ENCODE measurements around the gene C1QTNF4.
"Not testable (repeated sequence)": the region's sequence is repeated elsewhere in the genome, so short reads cannot be mapped to it uniquely, and the experiment has no call there.

C1QTNF4 gene

DNA sequence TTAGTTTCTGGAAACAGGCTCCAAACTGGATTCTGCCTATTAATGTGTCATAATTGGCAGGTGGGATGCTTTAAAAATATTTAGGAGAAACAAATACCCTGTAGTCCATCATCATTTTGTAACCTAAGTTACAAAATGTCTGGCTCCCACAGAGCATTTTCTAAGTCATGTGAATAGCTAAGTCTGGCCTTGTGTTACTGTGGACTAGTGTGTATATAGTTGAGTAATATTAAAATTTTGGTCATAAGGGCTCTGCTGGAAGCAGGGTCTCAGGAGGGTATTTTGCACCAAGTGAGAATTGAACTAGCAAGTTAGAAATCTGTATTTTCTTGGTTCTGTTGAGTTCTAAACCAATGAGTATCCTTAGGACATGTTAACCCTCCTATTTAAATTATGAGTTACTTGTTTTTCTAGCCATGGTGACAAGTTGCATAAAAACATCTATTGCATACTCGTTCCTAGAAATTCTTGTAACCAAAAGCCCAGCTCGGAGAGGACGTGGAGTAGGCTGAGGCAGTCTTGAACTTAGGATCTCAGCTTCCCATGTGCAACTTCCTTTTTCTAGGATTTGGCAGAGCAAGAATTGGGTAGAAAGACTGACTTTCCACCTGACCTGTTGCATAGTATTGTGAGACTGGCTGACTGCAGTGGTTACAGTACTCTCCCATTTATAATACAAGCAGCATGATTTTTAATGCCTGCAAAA lies 23.4 kb downstream of the C1QTNF4 start:
- TF ChIP-seq, protein P1, sequence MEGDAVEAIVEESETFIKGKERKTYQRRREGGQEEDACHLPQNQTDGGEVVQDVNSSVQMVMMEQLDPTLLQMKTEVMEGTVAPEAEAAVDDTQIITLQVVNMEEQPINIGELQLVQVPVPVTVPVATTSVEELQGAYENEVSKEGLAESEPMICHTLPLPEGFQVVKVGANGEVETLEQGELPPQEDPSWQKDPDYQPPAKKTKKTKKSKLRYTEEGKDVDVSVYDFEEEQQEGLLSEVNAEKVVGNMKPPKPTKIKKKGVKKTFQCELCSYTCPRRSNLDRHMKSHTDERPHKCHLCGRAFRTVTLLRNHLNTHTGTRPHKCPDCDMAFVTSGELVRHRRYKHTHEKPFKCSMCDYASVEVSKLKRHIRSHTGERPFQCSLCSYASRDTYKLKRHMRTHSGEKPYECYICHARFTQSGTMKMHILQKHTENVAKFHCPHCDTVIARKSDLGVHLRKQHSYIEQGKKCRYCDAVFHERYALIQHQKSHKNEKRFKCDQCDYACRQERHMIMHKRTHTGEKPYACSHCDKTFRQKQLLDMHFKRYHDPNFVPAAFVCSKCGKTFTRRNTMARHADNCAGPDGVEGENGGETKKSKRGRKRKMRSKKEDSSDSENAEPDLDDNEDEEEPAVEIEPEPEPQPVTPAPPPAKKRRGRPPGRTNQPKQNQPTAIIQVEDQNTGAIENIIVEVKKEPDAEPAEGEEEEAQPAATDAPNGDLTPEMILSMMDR (conservative IDR thresholded peaks at IDR 0.05) = no peak
- TF ChIP-seq ZFX (IDR thresholded peaks at IDR 0.05) = no peak
- no peak overlapping the region for H3K27ac ChIP-seq

- H3K27ac ChIP-seq = no peak overlapping the region
- TF ChIP-seq, protein P1 (conservative IDR thresholded peaks at IDR 0.05) = no peak
- TF ChIP-seq ZFX (IDR thresholded peaks at IDR 0.05) = no peak
These were observed 24.6 kb downstream of the C1QTNF4 start for GRCh38 chr11:47569646-47570045.

GRCh38 chr11:47566149-47566698 lies 28.0 kb downstream of the C1QTNF4 start:
- peak overlapping the region; percentile 98 for H3K27ac ChIP-seq

DNA sequence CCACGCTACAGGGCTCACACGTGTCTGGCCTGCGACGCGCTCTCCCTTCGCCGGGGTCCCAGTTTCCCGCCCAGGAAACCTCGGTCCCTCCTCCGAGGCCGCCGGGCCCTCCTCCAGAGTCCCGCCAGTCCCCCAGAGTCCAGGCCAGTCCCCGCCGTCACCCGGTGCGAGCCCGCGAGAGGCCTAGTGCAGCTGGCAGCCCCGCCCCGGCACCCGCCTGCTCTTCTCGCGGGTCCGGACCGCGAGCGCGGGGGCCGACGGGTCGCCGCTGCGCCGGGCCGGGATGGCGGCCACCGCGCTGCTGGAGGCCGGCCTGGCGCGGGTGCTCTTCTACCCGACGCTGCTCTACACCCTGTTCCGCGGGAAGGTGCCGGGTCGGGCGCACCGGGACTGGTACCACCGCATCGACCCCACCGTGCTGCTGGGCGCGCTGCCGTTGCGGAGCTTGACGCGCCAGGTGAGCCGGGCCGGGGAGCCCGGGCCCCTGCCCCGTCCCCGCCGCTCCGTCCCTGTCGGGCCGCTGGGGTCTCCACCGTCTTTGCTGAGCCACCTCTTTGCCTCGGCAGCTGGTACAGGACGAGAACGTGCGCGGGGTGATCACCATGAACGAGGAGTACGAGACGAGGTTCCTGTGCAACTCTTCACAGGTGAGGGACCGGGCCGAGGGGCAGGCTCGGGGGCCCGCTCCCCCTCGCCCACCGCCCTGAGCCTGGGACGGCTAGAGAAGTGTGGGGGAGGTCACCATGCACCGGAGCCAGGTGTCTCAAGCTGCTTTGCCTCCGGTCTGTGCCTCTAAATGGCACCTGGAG lies 28.7 kb downstream of the C1QTNF4 start, which contains the start of gene PTPMT1:
PTPMT1 (plus strand) TSS at position 260 of the 809 bp plus-strand sequence; CDS start at position 284, 24 bp downstream.
- peak within 1 kb of the TSS; percentile 98 for H3K27ac ChIP-seq
- TF ChIP-seq ZFX (IDR thresholded peaks at IDR 0.05) = peak; percentile 99
- TF ChIP-seq, protein P1 (conservative IDR thresholded peaks at IDR 0.05) = no peak

More at GRCh38 chr11:47566149-47566698, 28.0 kb downstream of the C1QTNF4 start:
- no peak for TF ChIP-seq ZFX (IDR thresholded peaks at IDR 0.05)
- TF ChIP-seq, protein P1 (conservative IDR thresholded peaks at IDR 0.05) = no peak

DNA sequence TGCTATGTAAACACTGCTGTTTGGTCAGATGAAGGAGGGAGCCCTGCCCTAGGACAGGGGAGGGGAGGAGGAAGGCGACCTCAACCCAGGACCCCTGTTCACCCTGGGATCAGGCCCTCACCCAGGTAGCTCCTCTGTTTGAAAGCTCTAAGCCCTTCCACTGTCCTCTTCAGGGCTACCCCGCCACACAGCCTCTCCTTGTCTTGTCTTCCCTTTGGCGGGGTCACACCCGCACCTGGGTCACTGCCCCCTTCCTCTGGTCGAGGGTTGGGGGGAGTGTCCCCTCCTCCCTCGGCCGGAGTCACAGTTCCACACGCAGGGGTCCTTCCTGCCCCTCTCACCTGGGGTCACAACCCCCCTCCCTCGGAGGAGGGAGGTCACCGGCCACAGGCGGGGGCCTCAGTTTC lies 29.3 kb downstream of the C1QTNF4 start:
- H3K27ac ChIP-seq = peak overlapping the region; percentile 98
- no peak for TF ChIP-seq ZFX (IDR thresholded peaks at IDR 0.05)
- TF ChIP-seq, protein P1 (conservative IDR thresholded peaks at IDR 0.05) = no peak

DNA sequence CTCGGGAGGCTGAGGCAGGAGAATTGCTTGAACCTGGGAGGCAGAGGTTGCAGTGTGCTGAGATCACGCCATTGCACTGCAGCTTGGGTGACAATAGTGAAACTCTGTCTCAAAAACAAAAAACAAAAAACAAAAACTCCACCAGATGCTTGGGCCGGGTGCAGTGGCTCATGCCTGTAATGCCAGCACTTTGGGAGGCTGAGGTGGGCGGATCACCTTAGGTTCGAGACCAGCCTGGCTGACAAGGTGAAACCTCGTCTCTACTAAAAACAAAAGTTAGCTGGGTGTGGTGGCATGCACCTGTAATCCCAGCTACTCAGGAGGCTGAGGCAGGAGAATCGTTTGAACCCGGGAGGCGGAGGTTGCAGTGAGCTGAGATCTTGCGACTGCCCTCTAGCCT lies 29.8 kb downstream of the C1QTNF4 start:
- not testable (repeated sequence) for H3K27ac ChIP-seq

DNA sequence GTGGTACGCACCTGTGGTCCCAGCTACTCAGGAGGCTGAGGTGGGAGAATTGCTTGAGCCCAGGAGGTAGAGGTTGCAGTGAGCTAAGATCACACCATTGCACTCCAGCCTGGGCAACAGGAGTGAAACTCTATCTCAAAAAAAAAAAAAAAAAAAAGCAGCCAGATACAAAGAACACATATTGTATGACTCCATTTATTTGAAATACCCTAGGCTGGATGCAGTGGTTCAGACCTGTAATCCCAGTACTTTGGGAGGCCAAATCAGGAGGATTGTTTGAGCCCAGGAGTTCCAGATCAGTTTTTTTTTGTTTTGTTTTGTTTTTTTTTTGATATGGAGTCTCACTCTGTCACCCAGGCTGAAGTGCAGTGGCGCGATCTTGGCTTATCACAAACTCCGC lies 31.8 kb downstream of the C1QTNF4 start:
- H3K27ac ChIP-seq = not testable (repeated sequence)

DNA sequence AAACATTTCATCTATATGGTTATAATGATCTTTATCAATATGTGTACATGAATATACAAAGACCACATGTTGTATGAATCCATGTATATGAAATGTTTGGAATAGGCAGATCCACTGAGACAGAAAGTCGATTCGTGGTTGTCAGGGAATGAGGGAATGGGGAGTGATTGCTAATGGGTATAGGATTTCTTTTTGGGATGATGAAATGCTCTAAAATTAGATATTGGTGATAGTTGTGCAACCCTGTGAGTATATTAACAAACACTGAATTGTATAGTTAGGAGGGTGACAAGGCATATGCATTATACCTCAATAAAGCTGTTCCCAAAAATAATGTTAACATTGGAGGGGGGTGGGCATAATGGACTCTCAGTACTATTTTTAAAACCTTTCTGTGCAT lies 33.8 kb downstream of the C1QTNF4 start:
- H3K27ac ChIP-seq = no peak overlapping the region
- TF ChIP-seq, protein P1 (conservative IDR thresholded peaks at IDR 0.05) = no peak
- no peak for TF ChIP-seq ZFX (IDR thresholded peaks at IDR 0.05)
